ENCODE data around the gene SMIM45.

- TF ChIP-seq CTCF (IDR thresholded peaks at IDR 0.05) (no peak), POLR2A (IDR thresholded peaks at IDR 0.05) (no peak)
Observed at GRCh38 chr22:41991111-41991510, 39.2 kb downstream of the SMIM45 start.
